Hematopoietic multipotent progenitor cell treated with erythropoietin and hydrocortisone succinate and interleukin-3 and kit ligand, for 17 days (in vitro differentiated cells): ENCODE measurements around the gene KRTAP10-4.
"Not testable (repeated sequence)": the region's sequence is repeated elsewhere in the genome, so short reads cannot be mapped to it uniquely, and the experiment has no call there.

ENCODE experiments used
- DNase-seq: peaks from one replicate; pipeline ENCODE4 v3.0.0-alpha.2; 2015; ENCODE audit warnings: low spot score

The KRTAP10-4 gene

GRCh38 chr21:44534688-44535087 lies 38.8 kb upstream of the KRTAP10-4 start:
- DNase-seq, result no peak

GRCh38 chr21:44535963-44536362 lies 37.6 kb upstream of the KRTAP10-4 start:
- DNase-seq, result no peak

GRCh38 chr21:44537930-44538911 lies 35.3 kb upstream of the KRTAP10-4 start:
- no peak for DNase-seq

- DNase-seq, result no peak
These were observed 34.5 kb upstream of the KRTAP10-4 start for GRCh38 chr21:44539046-44539445.

GRCh38 chr21:44539991-44540666 lies 33.4 kb upstream of the KRTAP10-4 start, which contains the start of gene KRTAP10-1:
Gene KRTAP10-1, minus strand, starts transcription at chr21:44540195. Its CDS starts 45 bp downstream, at chr21:44540150.
- DNase-seq, result no peak

- DNase-seq, result no peak
These were observed 32.7 kb upstream of the KRTAP10-4 start for GRCh38 chr21:44540741-44541288.

GRCh38 chr21:44542716-44543115 lies 30.8 kb upstream of the KRTAP10-4 start:
- no peak for DNase-seq

- no peak for DNase-seq
These were observed 29.0 kb upstream of the KRTAP10-4 start for GRCh38 chr21:44544566-44544965.

GRCh38 chr21:44547656-44548331 lies 25.7 kb upstream of the KRTAP10-4 start:
- DNase-seq, result no peak

- DNase-seq, result no peak
These were observed 25.1 kb upstream of the KRTAP10-4 start for GRCh38 chr21:44548381-44548780.

- no peak for DNase-seq
These were observed 24.6 kb upstream of the KRTAP10-4 start for GRCh38 chr21:44548922-44549321.

- no peak for DNase-seq
These were observed 23.9 kb upstream of the KRTAP10-4 start for GRCh38 chr21:44549525-44550211.

GRCh38 chr21:44550285-44550684 lies 23.2 kb upstream of the KRTAP10-4 start:
- DNase-seq, result not testable (repeated sequence)

GRCh38 chr21:44550807-44551206 lies 22.7 kb upstream of the KRTAP10-4 start:
- DNase-seq, result no peak

- no peak for DNase-seq
These were observed 22.1 kb upstream of the KRTAP10-4 start, which contains the start of gene KRTAP10-2 for GRCh38 chr21:44551340-44551961. Gene KRTAP10-2, minus strand, starts transcription at chr21:44551505. Its CDS starts 47 bp downstream, at chr21:44551458.

- DNase-seq, result no peak
These were observed 21.4 kb upstream of the KRTAP10-4 start for GRCh38 chr21:44552136-44552535.

- no peak for DNase-seq
These were observed 20.8 kb upstream of the KRTAP10-4 start for GRCh38 chr21:44552681-44553080.

- DNase-seq, result no peak
These were observed 18.2 kb upstream of the KRTAP10-4 start for GRCh38 chr21:44555200-44555875.

- no peak for DNase-seq
These were observed 16.6 kb upstream of the KRTAP10-4 start for GRCh38 chr21:44556879-44557278.
